IPS DF 19.7 (cell line): ENCODE data around the gene CERKL.
"Not testable (repeated sequence)": the region's sequence is repeated elsewhere in the genome, so short reads cannot be mapped to it uniquely, and the experiment has no call there.

ENCODE experiments used
- DNase-seq: peaks from one replicate; pipeline ENCODE4 v3.0.0-alpha.2; 2013; ENCODE audit warnings: low read depth, low spot score

Gene CERKL

GRCh38 chr2:181656450-181657291 lies at the start of gene CERKL:
Gene CERKL, minus strand, starts transcription at chr2:181657105. Its CDS starts 99 bp downstream, at chr2:181657006.
- peak; percentile 83 for DNase-seq

GRCh38 chr2:181702519-181702918 lies 45.6 kb upstream of the CERKL start:
- not testable (repeated sequence) for DNase-seq

GRCh38 chr2:181698223-181698622 lies 41.3 kb upstream of the CERKL start:
- no peak for DNase-seq

GRCh38 chr2:181697571-181697970 lies 40.7 kb upstream of the CERKL start:
- no peak for DNase-seq

- no peak for DNase-seq
These were observed 40.2 kb upstream of the CERKL start for GRCh38 chr2:181697126-181697525.

GRCh38 chr2:181694271-181694670 lies 37.4 kb upstream of the CERKL start:
- DNase-seq, result no peak

GRCh38 chr2:181690860-181691259 lies 34.0 kb upstream of the CERKL start:
- DNase-seq, result no peak

- no peak for DNase-seq
These were observed 29.8 kb upstream of the CERKL start for GRCh38 chr2:181686576-181687185.

GRCh38 chr2:181685150-181685688 lies 28.3 kb upstream of the CERKL start:
- DNase-seq, result no peak

GRCh38 chr2:181684454-181685149 lies 27.7 kb upstream of the CERKL start:
- DNase-seq, result no peak

- no peak for DNase-seq
These were observed 26.9 kb upstream of the CERKL start for GRCh38 chr2:181683518-181684453.

GRCh38 chr2:181682795-181683517 lies 26.1 kb upstream of the CERKL start:
- no peak for DNase-seq

GRCh38 chr2:181682026-181682789 lies 25.3 kb upstream of the CERKL start:
- DNase-seq, result no peak

- DNase-seq, result no peak
These were observed 24.3 kb upstream of the CERKL start for GRCh38 chr2:181680937-181681811.

GRCh38 chr2:181680055-181680936 lies 23.4 kb upstream of the CERKL start, which contains the start of gene NEUROD1:
Gene NEUROD1, minus strand, starts transcription at chr2:181680517. Its CDS starts 1,657 bp downstream, at chr2:181678860.
- DNase-seq, result peak; percentile 83

- DNase-seq, result no peak
These were observed 22.7 kb upstream of the CERKL start for GRCh38 chr2:181679544-181679979.

- DNase-seq, result no peak
These were observed 22.1 kb upstream of the CERKL start for GRCh38 chr2:181678861-181679543.
